ENCODE measurements around the gene MYO3B. TPM values are rescaled to one million over a fixed set of nuclear protein-coding genes. Genes with fewer than 3 reads are reported as not detected.

Gene MYO3B
- total RNA-seq, 1 experiment from 2014 or later = 4.4 TPM

DNA sequence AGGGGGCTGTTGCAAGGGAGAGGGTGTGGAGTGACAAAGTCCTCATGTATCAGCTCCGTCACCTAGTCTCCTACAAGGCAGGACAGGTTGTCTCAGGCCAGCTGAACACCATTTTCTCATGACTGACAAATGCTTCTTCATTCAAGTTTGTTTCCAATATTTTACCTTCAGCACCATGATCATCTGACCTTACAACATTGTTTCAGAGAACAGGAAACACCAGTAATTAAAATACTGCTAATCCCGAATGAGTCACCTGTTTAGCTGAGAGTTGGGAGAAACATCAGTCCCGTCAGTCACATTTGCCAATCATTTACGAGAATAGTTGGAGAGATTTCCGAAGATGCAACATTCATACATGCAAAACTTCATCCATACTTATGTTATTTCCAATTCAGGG lies 511.5 kb downstream of the MYO3B start:
- Histone ChIP-seq H3K27me3 (ENCODE audit: low read length) (no peaks in the 10 kb centered on the region), H2AFZ (ENCODE audit: low read length) (no peak overlapping the region), H4K20me1 (ENCODE audit: insufficient read depth, low read depth, low read length) (no peaks in the 10 kb centered on the region), H3K27ac (ENCODE audit: low read length) (no peak overlapping the region), H3K4me1 (ENCODE audit: low read length) (no peaks in the 10 kb centered on the region), H3K4me3 (ENCODE audit: low read length) (no peak overlapping the region), H3K9ac (ENCODE audit: low read length) (no peak overlapping the region), H3K79me2 (ENCODE audit: low read length) (no peaks in the 10 kb centered on the region), H3K4me2 (ENCODE audit: low read depth, low read length, poor library complexity, severe bottlenecking) (no peak overlapping the region), H3K9me2 (replicated peaks; ENCODE audit: insufficient read depth, low read length) (no peaks in the 10 kb centered on the region), H3K9me3 (ENCODE audit: low read length) (no peaks in the 10 kb centered on the region), H3K36me3 (ENCODE audit: insufficient read depth, low read length) (no peaks in the 10 kb centered on the region)
- no peak for DNase-seq

- Histone ChIP-seq H3K9me2 (replicated peaks; ENCODE audit: insufficient read depth, low read length) (no peaks in the 10 kb centered on the region), H3K27ac (ENCODE audit: low read length) (no peak overlapping the region), H3K9ac (ENCODE audit: low read length) (no peak overlapping the region), H3K4me2 (ENCODE audit: low read depth, low read length, poor library complexity, severe bottlenecking) (no peak overlapping the region), H3K36me3 (ENCODE audit: insufficient read depth, low read length) (no peaks in the 10 kb centered on the region), H3K4me1 (ENCODE audit: low read length) (no peaks in the 10 kb centered on the region), H2AFZ (ENCODE audit: low read length) (no peak overlapping the region), H3K4me3 (ENCODE audit: low read length) (no peak overlapping the region), H3K27me3 (ENCODE audit: low read length) (no peaks in the 10 kb centered on the region), H3K9me3 (ENCODE audit: low read length) (no peaks in the 10 kb centered on the region), H4K20me1 (ENCODE audit: insufficient read depth, low read depth, low read length) (no peaks in the 10 kb centered on the region), H3K79me2 (ENCODE audit: low read length) (no peaks in the 10 kb centered on the region)
- DNase-seq = no peak
Measured at GRCh38 chr2:170690640-170691039, 512.7 kb downstream of the MYO3B start.

- no peak for DNase-seq
- H3K4me3 ChIP-seq (ENCODE audit: low read length) = no peak overlapping the region
- H3K9ac ChIP-seq (ENCODE audit: low read length) = no peak overlapping the region
- H4K20me1 ChIP-seq (ENCODE audit: insufficient read depth, low read depth, low read length) = no peaks in the 10 kb centered on the region
- H3K4me2 ChIP-seq (ENCODE audit: low read depth, low read length, poor library complexity, severe bottlenecking) = no peak overlapping the region
- H3K36me3 ChIP-seq (ENCODE audit: insufficient read depth, low read length) = no peaks in the 10 kb centered on the region
- no peaks in the 10 kb centered on the region for H3K9me2 ChIP-seq (replicated peaks; ENCODE audit: insufficient read depth, low read length)
- H3K9me3 ChIP-seq (ENCODE audit: low read length) = no peaks in the 10 kb centered on the region
- no peaks in the 10 kb centered on the region for H3K79me2 ChIP-seq (ENCODE audit: low read length)
- no peaks in the 10 kb centered on the region for H3K4me1 ChIP-seq (ENCODE audit: low read length)
- H3K27ac ChIP-seq (ENCODE audit: low read length) = no peak overlapping the region
- H3K27me3 ChIP-seq (ENCODE audit: low read length) = no peaks in the 10 kb centered on the region
- no peak overlapping the region for H2AFZ ChIP-seq (ENCODE audit: low read length)
Measured at GRCh38 chr2:170694316-170694715, 516.4 kb downstream of the MYO3B start.

DNA sequence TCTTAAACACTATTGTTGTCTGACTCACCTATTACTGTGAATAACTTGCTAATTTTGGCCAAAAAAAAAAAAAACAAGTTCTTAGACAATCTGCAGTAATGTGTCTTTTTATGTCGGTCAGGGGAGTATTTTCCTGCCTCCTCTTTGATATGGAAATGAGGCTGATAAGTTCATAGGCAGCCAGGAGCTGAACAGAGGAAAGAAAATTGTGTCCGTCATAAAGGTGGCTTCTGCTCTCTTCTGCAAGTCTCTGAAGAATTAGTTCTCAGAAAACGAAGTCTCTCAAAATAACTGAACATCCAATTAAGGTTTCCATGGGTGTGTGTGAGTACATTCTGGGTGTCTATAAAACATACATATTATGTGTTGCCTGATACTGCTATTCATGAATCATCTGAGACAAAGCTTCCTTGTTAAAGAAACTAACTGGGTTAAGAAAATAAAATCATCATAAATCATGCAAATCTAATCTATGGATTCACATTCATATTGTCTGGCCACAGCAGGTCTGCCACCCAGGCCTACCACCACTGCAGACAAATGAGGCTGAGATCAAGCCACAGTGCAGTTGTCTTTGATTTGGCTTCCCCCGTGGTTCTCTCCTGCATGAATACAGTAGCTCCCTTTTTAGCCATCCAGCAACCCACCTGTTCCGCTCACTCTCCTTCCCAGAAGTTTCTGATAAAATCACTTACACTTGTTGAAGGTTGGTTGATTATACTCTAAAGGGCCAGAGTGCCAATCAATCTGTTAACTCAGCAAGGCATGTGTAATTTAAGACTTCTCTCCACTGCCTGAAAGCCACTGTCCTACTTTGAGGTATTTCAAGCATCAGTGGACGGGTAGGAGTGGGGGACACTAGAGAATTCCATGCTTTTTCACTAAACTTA lies 517.8 kb downstream of the MYO3B start:
- H3K4me3 ChIP-seq (ENCODE audit: low read length) = no peak overlapping the region
- no peaks in the 10 kb centered on the region for H4K20me1 ChIP-seq (ENCODE audit: insufficient read depth, low read depth, low read length)
- H3K9me2 ChIP-seq (replicated peaks; ENCODE audit: insufficient read depth, low read length) = no peaks in the 10 kb centered on the region
- H3K4me2 ChIP-seq (ENCODE audit: low read depth, low read length, poor library complexity, severe bottlenecking) = no peak overlapping the region
- no peaks in the 10 kb centered on the region for H3K4me1 ChIP-seq (ENCODE audit: low read length)
- no peaks in the 10 kb centered on the region for H3K36me3 ChIP-seq (ENCODE audit: insufficient read depth, low read length)
- no peak for DNase-seq
- H3K9ac ChIP-seq (ENCODE audit: low read length) = no peak overlapping the region
- H3K27ac ChIP-seq (ENCODE audit: low read length) = no peak overlapping the region
- H2AFZ ChIP-seq (ENCODE audit: low read length) = no peak overlapping the region
- H3K79me2 ChIP-seq (ENCODE audit: low read length) = no peaks in the 10 kb centered on the region
- H3K9me3 ChIP-seq (ENCODE audit: low read length) = no peaks in the 10 kb centered on the region
- H3K27me3 ChIP-seq (ENCODE audit: low read length) = no peaks in the 10 kb centered on the region

GRCh38 chr2:170696948-170697347 lies 519.0 kb downstream of the MYO3B start:
- Histone ChIP-seq H2AFZ (ENCODE audit: low read length) (no peak overlapping the region), H3K27me3 (ENCODE audit: low read length) (no peaks in the 10 kb centered on the region), H3K36me3 (ENCODE audit: insufficient read depth, low read length) (no peaks in the 10 kb centered on the region), H3K79me2 (ENCODE audit: low read length) (no peaks in the 10 kb centered on the region), H3K27ac (ENCODE audit: low read length) (no peak overlapping the region), H3K9me3 (ENCODE audit: low read length) (no peaks in the 10 kb centered on the region), H3K9ac (ENCODE audit: low read length) (no peak overlapping the region), H3K4me2 (ENCODE audit: low read depth, low read length, poor library complexity, severe bottlenecking) (no peak overlapping the region), H3K9me2 (replicated peaks; ENCODE audit: insufficient read depth, low read length) (no peaks in the 10 kb centered on the region), H4K20me1 (ENCODE audit: insufficient read depth, low read depth, low read length) (no peaks in the 10 kb centered on the region), H3K4me3 (ENCODE audit: low read length) (no peak overlapping the region), H3K4me1 (ENCODE audit: low read length) (no peaks in the 10 kb centered on the region)
- no peak for DNase-seq

GRCh38 chr2:170701011-170701410 lies 523.1 kb downstream of the MYO3B start:
- H3K9me3 ChIP-seq (ENCODE audit: low read length) = no peaks in the 10 kb centered on the region
- H2AFZ ChIP-seq (ENCODE audit: low read length) = no peak overlapping the region
- no peaks in the 10 kb centered on the region for H3K79me2 ChIP-seq (ENCODE audit: low read length)
- no peak overlapping the region for H3K4me2 ChIP-seq (ENCODE audit: low read depth, low read length, poor library complexity, severe bottlenecking)
- no peaks in the 10 kb centered on the region; the same call in 1 of the 2 replicates for H3K27me3 ChIP-seq (ENCODE audit: low read length)
- no peaks in the 10 kb centered on the region for H3K9me2 ChIP-seq (replicated peaks; ENCODE audit: insufficient read depth, low read length)
- H3K4me1 ChIP-seq (ENCODE audit: low read length) = no peaks in the 10 kb centered on the region
- no peaks in the 10 kb centered on the region for H3K36me3 ChIP-seq (ENCODE audit: insufficient read depth, low read length)
- H4K20me1 ChIP-seq (ENCODE audit: insufficient read depth, low read depth, low read length) = no peaks in the 10 kb centered on the region
- H3K9ac ChIP-seq (ENCODE audit: low read length) = no peak overlapping the region
- H3K27ac ChIP-seq (ENCODE audit: low read length) = no peak overlapping the region
- DNase-seq = no peak
- H3K4me3 ChIP-seq (ENCODE audit: low read length) = no peak overlapping the region

GRCh38 chr2:170703776-170704476 lies 526.0 kb downstream of the MYO3B start:
- Histone ChIP-seq H3K9me2 (replicated peaks; ENCODE audit: insufficient read depth, low read length) (no peaks in the 10 kb centered on the region), H3K9me3 (ENCODE audit: low read length) (no peaks in the 10 kb centered on the region), H3K4me3 (ENCODE audit: low read length) (no peak overlapping the region), H3K4me1 (ENCODE audit: low read length) (no peaks in the 10 kb centered on the region), H2AFZ (ENCODE audit: low read length) (no peak overlapping the region), H3K4me2 (ENCODE audit: low read depth, low read length, poor library complexity, severe bottlenecking) (no peak overlapping the region), H4K20me1 (ENCODE audit: insufficient read depth, low read depth, low read length) (no peaks in the 10 kb centered on the region), H3K27ac (ENCODE audit: low read length) (no peak overlapping the region), H3K79me2 (ENCODE audit: low read length) (no peaks in the 10 kb centered on the region), H3K9ac (ENCODE audit: low read length) (no peak overlapping the region), H3K27me3 (ENCODE audit: low read length) (no peaks in the 10 kb centered on the region; the same call in 1 of the 2 replicates), H3K36me3 (ENCODE audit: insufficient read depth, low read length) (no peaks in the 10 kb centered on the region)
- no peak for DNase-seq

Data from Karpas-422 (cell line).